Measurements from ENCODE around the gene CHST8. TPM values are rescaled to one million over a fixed set of nuclear protein-coding genes. Genes with fewer than 3 reads are reported as not detected.

The CHST8 gene, protein sequence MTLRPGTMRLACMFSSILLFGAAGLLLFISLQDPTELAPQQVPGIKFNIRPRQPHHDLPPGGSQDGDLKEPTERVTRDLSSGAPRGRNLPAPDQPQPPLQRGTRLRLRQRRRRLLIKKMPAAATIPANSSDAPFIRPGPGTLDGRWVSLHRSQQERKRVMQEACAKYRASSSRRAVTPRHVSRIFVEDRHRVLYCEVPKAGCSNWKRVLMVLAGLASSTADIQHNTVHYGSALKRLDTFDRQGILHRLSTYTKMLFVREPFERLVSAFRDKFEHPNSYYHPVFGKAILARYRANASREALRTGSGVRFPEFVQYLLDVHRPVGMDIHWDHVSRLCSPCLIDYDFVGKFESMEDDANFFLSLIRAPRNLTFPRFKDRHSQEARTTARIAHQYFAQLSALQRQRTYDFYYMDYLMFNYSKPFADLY
- total RNA-seq (0.28 TPM), polyA plus RNA-seq (ENCODE audit: insufficient read depth, low read depth, low replicate concordance) (not detected)
- long read RNA-seq, donor 1, result 0 reads
- long read RNA-seq, donor 2, result 0 reads
- long read RNA-seq, donor 3, result 0 reads
- long read RNA-seq, donor 4, result 0 reads
- long read RNA-seq, donor 5, result 0 reads
- long read RNA-seq, donor 6, result 0 reads
- long read RNA-seq, donor 7, partial matches to known transcripts, result 0 of 1 reads
- long read RNA-seq, donor 7, other reads (novel, unspliced or antisense), result 0 of 1 reads
- long read RNA-seq, donor 8, result 0 reads
- long read RNA-seq, donor 9, result 0 reads
- long read RNA-seq, donor 10, result 0 reads

DNA sequence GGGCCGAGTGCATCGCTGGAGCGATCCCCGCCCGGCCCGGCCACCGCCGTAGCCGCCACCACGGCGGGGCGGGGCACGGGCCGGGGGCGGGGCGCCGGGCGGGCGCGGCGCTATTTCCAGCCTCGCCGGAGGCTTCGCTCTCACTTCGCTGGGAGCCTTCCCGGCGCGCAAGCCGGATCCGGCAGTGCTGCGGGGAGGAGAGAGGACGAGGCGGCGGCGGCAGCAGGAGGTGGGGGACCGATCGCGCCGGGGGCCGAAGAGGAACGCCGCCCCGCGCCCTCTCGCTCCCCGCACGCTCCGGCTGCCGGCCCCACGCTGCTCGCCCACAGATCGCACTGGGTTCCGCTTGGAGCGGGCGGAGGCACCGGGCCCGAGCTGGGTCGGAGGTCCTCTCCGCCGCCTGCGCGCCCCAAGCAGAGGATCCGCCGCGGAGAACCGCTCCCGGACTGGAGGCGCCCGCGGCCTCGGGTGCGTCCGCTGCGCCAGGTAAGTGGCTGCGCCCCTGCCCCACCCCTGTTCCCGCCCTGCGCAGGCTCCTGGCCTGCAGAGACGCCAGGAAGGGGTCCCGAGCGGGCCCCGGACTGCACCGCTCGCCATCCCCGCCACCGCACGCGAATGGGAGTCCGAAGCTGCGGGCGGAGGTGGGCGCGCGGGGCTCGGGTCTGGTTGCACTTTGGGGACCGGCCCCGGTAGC is at the start of gene CHST8:
Gene CHST8 (plus strand): TSS at position 143 of the 694 bp plus-strand sequence. CDS start 67,309 bp downstream, outside the sequence.
- H3K36me3 ChIP-seq (ENCODE audit: control insufficient read depth in 2 of 3, insufficient read depth in 3 of 3, low read length in 3 of 3), result no peaks in the 10 kb centered on the region
- no peaks in the 10 kb centered on the region for H3K9me3 ChIP-seq (ENCODE audit: control insufficient read depth in 2 of 3, insufficient read depth in 1 of 3, low read length in 3 of 3)
- TF ChIP-seq, protein P1, sequence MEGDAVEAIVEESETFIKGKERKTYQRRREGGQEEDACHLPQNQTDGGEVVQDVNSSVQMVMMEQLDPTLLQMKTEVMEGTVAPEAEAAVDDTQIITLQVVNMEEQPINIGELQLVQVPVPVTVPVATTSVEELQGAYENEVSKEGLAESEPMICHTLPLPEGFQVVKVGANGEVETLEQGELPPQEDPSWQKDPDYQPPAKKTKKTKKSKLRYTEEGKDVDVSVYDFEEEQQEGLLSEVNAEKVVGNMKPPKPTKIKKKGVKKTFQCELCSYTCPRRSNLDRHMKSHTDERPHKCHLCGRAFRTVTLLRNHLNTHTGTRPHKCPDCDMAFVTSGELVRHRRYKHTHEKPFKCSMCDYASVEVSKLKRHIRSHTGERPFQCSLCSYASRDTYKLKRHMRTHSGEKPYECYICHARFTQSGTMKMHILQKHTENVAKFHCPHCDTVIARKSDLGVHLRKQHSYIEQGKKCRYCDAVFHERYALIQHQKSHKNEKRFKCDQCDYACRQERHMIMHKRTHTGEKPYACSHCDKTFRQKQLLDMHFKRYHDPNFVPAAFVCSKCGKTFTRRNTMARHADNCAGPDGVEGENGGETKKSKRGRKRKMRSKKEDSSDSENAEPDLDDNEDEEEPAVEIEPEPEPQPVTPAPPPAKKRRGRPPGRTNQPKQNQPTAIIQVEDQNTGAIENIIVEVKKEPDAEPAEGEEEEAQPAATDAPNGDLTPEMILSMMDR (IDR thresholded peaks at IDR 0.05; ENCODE audit: borderline replicate concordance, extremely low read depth, insufficient read depth), result no peak
- H3K27me3 ChIP-seq (ENCODE audit: control insufficient read depth, insufficient read depth, low read length), result peaks cover 31% of the 10 kb centered on the region
- FAIRE-seq (no peak), DNase-seq (peak in 4 of 5 donors; percentile 54 to 71 (median 59))
- H3K27ac ChIP-seq (ENCODE audit: low read depth in 2 of 2, low read length in 2 of 2), result no peak within 1 kb of the TSS
- H3K4me3 ChIP-seq (ENCODE audit: low read length in 3 of 3), result no peak within 1 kb of the TSS
- no peak within 1 kb of the TSS for H3K9ac ChIP-seq (ENCODE audit: low read length in 3 of 3)
- intact Hi-C loops (cut with DNase I), result no loop called here
- H3K4me1 ChIP-seq (ENCODE audit: control insufficient read depth in 2 of 3, insufficient read depth in 2 of 3, low read depth in 1 of 3, low read length in 3 of 3), result peaks cover 0 to 4% (median 0%) of the 10 kb centered on the region in 3 donors

DNA sequence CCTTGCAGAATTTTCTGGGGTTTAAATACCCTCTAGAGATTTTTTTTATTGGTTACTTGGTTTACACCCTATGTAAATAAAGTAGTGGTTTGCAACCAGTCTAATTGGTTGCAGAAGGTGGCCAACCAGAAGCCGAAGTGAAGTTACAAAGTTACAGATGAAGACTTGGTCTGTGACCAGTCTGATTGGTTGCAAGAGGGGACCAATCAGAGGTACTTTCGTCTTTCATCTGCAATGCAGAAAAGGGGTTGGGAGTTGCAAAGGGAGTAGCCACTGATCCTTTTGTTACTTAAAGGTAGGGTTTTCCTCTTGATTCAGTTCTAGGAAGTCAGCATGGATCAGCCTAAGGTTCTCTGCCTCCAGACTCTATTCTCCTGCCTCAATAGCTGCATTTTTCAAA is 48.8 kb upstream of the CHST8 start:
- no peak overlapping the region for H3K27ac ChIP-seq (ENCODE audit: low read depth in 2 of 2, low read length in 2 of 2)
- H3K4me1 ChIP-seq (ENCODE audit: control insufficient read depth in 2 of 3, insufficient read depth in 2 of 3, low read depth in 1 of 3, low read length in 3 of 3), result no peaks in the 10 kb centered on the region
- peaks cover 0 to 2% (median 0%) of the 10 kb centered on the region in 3 donors for H3K9me3 ChIP-seq (ENCODE audit: control insufficient read depth in 2 of 3, insufficient read depth in 1 of 3, low read length in 3 of 3)
- no peaks in the 10 kb centered on the region for H3K36me3 ChIP-seq (ENCODE audit: control insufficient read depth in 2 of 3, insufficient read depth in 3 of 3, low read length in 3 of 3)
- H3K27me3 ChIP-seq (ENCODE audit: control insufficient read depth, insufficient read depth, low read length), result no peaks in the 10 kb centered on the region
- no peak overlapping the region for H3K4me3 ChIP-seq (ENCODE audit: low read length in 3 of 3)
- no peak overlapping the region for H3K9ac ChIP-seq (ENCODE audit: low read length in 3 of 3)
- FAIRE-seq, result no peak
- TF ChIP-seq, protein P1 (IDR thresholded peaks at IDR 0.05; ENCODE audit: borderline replicate concordance, extremely low read depth, insufficient read depth), result no peak
- intact Hi-C loops (cut with DNase I), result no loop called here
- DNase-seq, result no peak

DNA sequence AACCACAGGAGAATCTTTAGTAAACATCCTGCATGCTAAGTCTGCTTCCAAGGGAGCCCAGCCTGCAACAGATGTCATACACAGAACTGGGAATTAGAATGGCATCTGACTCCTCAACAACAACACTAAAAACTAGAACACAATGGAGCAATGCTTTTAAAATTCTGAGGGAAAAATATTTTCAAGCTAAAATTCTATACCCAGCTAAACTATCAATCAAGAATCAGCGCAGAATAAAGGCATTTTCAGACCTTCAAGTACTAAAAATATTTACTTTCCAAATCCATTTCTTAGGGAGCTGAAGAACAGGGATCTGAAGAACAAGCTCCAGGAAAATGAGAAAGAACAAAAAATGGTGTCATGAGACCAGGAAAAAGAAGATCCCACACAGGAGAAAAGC is 46.9 kb upstream of the CHST8 start:
- Histone ChIP-seq H3K36me3 (ENCODE audit: control insufficient read depth in 2 of 3, insufficient read depth in 3 of 3, low read length in 3 of 3) (no peaks in the 10 kb centered on the region), H3K27me3 (ENCODE audit: control insufficient read depth, insufficient read depth, low read length) (no peaks in the 10 kb centered on the region), H3K27ac (ENCODE audit: low read depth in 2 of 2, low read length in 2 of 2) (no peak overlapping the region), H3K9me3 (ENCODE audit: control insufficient read depth in 2 of 3, insufficient read depth in 1 of 3, low read length in 3 of 3) (peaks cover 0 to 2% (median 0%) of the 10 kb centered on the region in 3 donors), H3K4me1 (ENCODE audit: control insufficient read depth in 2 of 3, insufficient read depth in 2 of 3, low read depth in 1 of 3, low read length in 3 of 3) (no peaks in the 10 kb centered on the region), H3K4me3 (ENCODE audit: low read length in 3 of 3) (no peak overlapping the region), H3K9ac (ENCODE audit: low read length in 3 of 3) (no peak overlapping the region)
- TF ChIP-seq, protein P1 (IDR thresholded peaks at IDR 0.05; ENCODE audit: borderline replicate concordance, extremely low read depth, insufficient read depth), result no peak
- DNase-seq (no peak), FAIRE-seq (no peak)
- intact Hi-C loops (cut with DNase I), result no loop called here
